SK-N-SH (cell line): Measurements from ENCODE around the gene GCLC. TPM values are rescaled to one million over a fixed set of nuclear protein-coding genes. Genes with fewer than 3 reads are reported as not detected.

Experiments used
- CTCF ChIA-PET: fragments of 300-600, 350-600 bp; formaldehyde crosslinking; extraction: SDS; loops from one replicate; lab custom pipeline; 2021; lab: Yijun Ruan, JAX
- POLR2A ChIA-PET: fragments of 350-600 bp; sonication (Branson Sonifier 250); formaldehyde crosslinking; extraction: SDS; loops from one replicate; lab custom pipeline; 2020; ENCODE audit warnings: antibody characterized with exemption, inconsistent platforms; lab: Yijun Ruan, JAX
- DNase-seq: peaks from one replicate; pipeline ENCODE4 v3.0.0; 2012
- H2AFZ ChIP-seq: fragments of 200-600 bp; sonication (generic); 2 replicates; pipeline ENCODE4 v1.8.1; 2016; ENCODE audit warnings: antibody characterized with exemption, mild to moderate bottlenecking, low read depth
- H3F3A ChIP-seq: fragments of 200-600 bp; sonication (generic); replicated peaks from 2 replicates; pipeline ENCODE3; 2016; ENCODE audit warnings: antibody characterized with exemption, mild to moderate bottlenecking; ENCODE audit not compliant: insufficient read depth
- H3K27ac ChIP-seq, 2 experiments: fragments of 200-500 bp in 1 of 2; fragments of 200-600 bp in 1 of 2; sonication (Bioruptor generic) in 1 of 2; sonication (generic), shearing (Covaris generic) in 1 of 2; 2 replicates each; pipeline versions ENCODE4 v1.5.1 to v1.6.1; 2014 to 2016; ENCODE audit warnings: low read depth in 2 of 2, inconsistent platforms in 1 of 2, low read length in 1 of 2, mild to moderate bottlenecking in 1 of 2, mixed read lengths in 1 of 2
- H3K27me3 ChIP-seq: fragments of 200-600 bp; sonication (generic), shearing (Covaris generic); 2 replicates; pipeline ENCODE4 v1.6.1; 2016; ENCODE audit warnings: mixed run types; ENCODE audit not compliant: insufficient read depth
- H3K36me3 ChIP-seq, 2 experiments: fragments of 200-500 bp in 1 of 2; fragments of 200-600 bp in 1 of 2; sonication (Bioruptor generic) in 1 of 2; sonication (generic) in 1 of 2; replicated peaks in 1 of 2; 2 replicates each; pipeline versions ENCODE3 to v1.5.1; 2014 to 2016; ENCODE audit warnings: low read length in 1 of 2, mild to moderate bottlenecking in 1 of 2; ENCODE audit not compliant: insufficient read depth in 2 of 2, control insufficient read depth in 1 of 2
- H3K4me1 ChIP-seq, 2 experiments: fragments of 200-500 bp in 1 of 2; fragments of 200-600 bp in 1 of 2; sonication (Bioruptor generic) in 1 of 2; sonication (generic), shearing (Covaris generic) in 1 of 2; 2 replicates each; pipeline versions ENCODE4 v1.5.1 to v1.6.1; 2014 to 2016; ENCODE audit warnings: low read depth in 1 of 2, low read length in 1 of 2, mixed run types in 1 of 2; ENCODE audit not compliant: insufficient read depth in 2 of 2, control insufficient read depth in 1 of 2
- H3K4me2 ChIP-seq: fragments of 200-600 bp; sonication (generic), shearing (Covaris generic); 2 replicates; pipeline ENCODE4 v1.6.1; 2017; ENCODE audit warnings: mixed run types
- H3K4me3 ChIP-seq, 2 experiments: fragments of 200-500 bp in 1 of 2; fragments of 200-600 bp in 1 of 2; sonication (Bioruptor generic) in 1 of 2; sonication (generic), shearing (Covaris generic) in 1 of 2; 2 replicates each; pipeline versions ENCODE4 v1.5.1 to v1.8.1; 2014 to 2016; ENCODE audit warnings: low read depth in 2 of 2, inconsistent platforms in 1 of 2, low read length in 1 of 2, mild to moderate bottlenecking in 1 of 2, mixed read lengths in 1 of 2, moderate library complexity in 1 of 2
- H3K79me2 ChIP-seq: fragments of 200-600 bp; sonication (generic); 2 replicates; pipeline ENCODE4 v1.8.1; 2017; ENCODE audit warnings: mild to moderate bottlenecking; ENCODE audit not compliant: insufficient read depth
- H3K9ac ChIP-seq: fragments of 200-600 bp; sonication (generic); 2 replicates; pipeline ENCODE4 v1.6.1; 2017; ENCODE audit warnings: mixed run types
- H3K9me2 ChIP-seq: fragments of 200-600 bp; sonication (generic); 2 replicates; pipeline ENCODE4 v1.6.1; 2017; ENCODE audit warnings: mixed run types
- H3K9me3 ChIP-seq: fragments of 200-600 bp; sonication (generic); 2 replicates; pipeline ENCODE4 v1.6.1; 2017; ENCODE audit warnings: mixed run types, mild to moderate bottlenecking, moderate library complexity
- H4K20me1 ChIP-seq: fragments of 200-600 bp; sonication (generic); 2 replicates; pipeline ENCODE4 v1.6.1; 2017; ENCODE audit warnings: mild to moderate bottlenecking, mixed run types; ENCODE audit not compliant: insufficient read depth
- CHD2 ChIP-seq: fragments of 150-350 bp; IDR thresholded peaks from 2 replicates; pipeline ENCODE4 v1.6.1; 2018; ENCODE audit warnings: low read length; ENCODE audit not compliant: partially characterized antibody
- CTCF ChIP-seq: fragments of 200-600 bp; sonication (generic); IDR thresholded peaks from 2 replicates; pipeline ENCODE4 v1.6.1; 2017; ENCODE audit warnings: antibody characterized with exemption, mild to moderate bottlenecking, moderate library complexity
- EZH2phosphoT487 ChIP-seq: fragments of 200-600 bp; sonication (generic); IDR thresholded peaks from 2 replicates; pipeline ENCODE4 v1.6.1; 2017; ENCODE audit warnings: low read depth, mixed run types, mild to moderate bottlenecking, antibody characterized with exemption, moderate library complexity, borderline replicate concordance
- FOSL2 ChIP-seq: IDR thresholded peaks from 2 replicates; pipeline ENCODE4 v1.4.0; 2012; ENCODE audit warnings: low read depth, mild to moderate bottlenecking, moderate library complexity, borderline replicate concordance
- FOXM1 ChIP-seq: IDR thresholded peaks from 2 replicates; pipeline ENCODE4 v1.4.0; 2012; ENCODE audit warnings: low read depth, mild to moderate bottlenecking
- GABPA ChIP-seq: IDR thresholded peaks from 2 replicates; pipeline ENCODE4 v1.4.0; 2012; ENCODE audit warnings: low read depth, mild to moderate bottlenecking
- IRF3 ChIP-seq: fragments of 150-350 bp; IDR thresholded peaks from 2 replicates; pipeline ENCODE4 v1.6.1; 2016; ENCODE audit warnings: mild to moderate bottlenecking, low read depth, low read length
- MAX ChIP-seq: IDR thresholded peaks from 2 replicates; pipeline ENCODE4 v1.4.0; 2012; ENCODE audit warnings: low read depth
- MEF2A ChIP-seq: IDR thresholded peaks from 2 replicates; pipeline ENCODE4 v1.4.0; 2012; ENCODE audit warnings: low read depth, borderline replicate concordance
- MXI1 ChIP-seq: IDR thresholded peaks from 2 replicates; pipeline ENCODE4 v1.6.1; 2012; ENCODE audit warnings: mild to moderate bottlenecking, low read depth, low read length, improper control_type of control experiment
- NRF1 ChIP-seq: IDR thresholded peaks from 2 replicates; pipeline ENCODE4 v1.6.1; 2012; ENCODE audit warnings: low read depth, mild to moderate bottlenecking, low read length
- RAD21 ChIP-seq: IDR thresholded peaks from 2 replicates; pipeline ENCODE4 v1.6.1; 2012; ENCODE audit warnings: mild to moderate bottlenecking, low read length
- TEAD4 ChIP-seq: IDR thresholded peaks from 2 replicates; pipeline ENCODE4 v1.4.0; 2012; ENCODE audit warnings: mild to moderate bottlenecking, borderline replicate concordance; ENCODE audit not compliant: insufficient read depth
- YY1 ChIP-seq: IDR thresholded peaks from 2 replicates; pipeline ENCODE4 v1.4.0; 2012; ENCODE audit warnings: low read depth, mild to moderate bottlenecking
- ZBTB33 ChIP-seq: IDR thresholded peaks from 2 replicates; pipeline ENCODE4 v1.4.0; 2012; ENCODE audit warnings: low read depth, borderline replicate concordance
- WGBS: methylation state at CpG from one replicate; pipeline ENCODE4 v1.1.6; 2017; ENCODE audit warnings: low lambda C conversion rate; 5-methylcytosine and 5-hydroxymethylcytosine counted together
- polyA plus RNA-seq, 3 experiments: library from polyadenylated mRNA; depleted of rRNA; stranded (reverse); fragments of >200 nt; gene quantifications; 2 replicates each; pipeline ENCODE4 v1.2.3, GENCODE V29; 2012

The GCLC gene
- polyA plus RNA-seq, 1 of the 3 experiments (the other 2 are of a cell fraction), result 7.5 TPM

GRCh38 chr6:53458105-53458866, 86.6 kb downstream of the GCLC start:
- H3K27ac ChIP-seq, result no peak overlapping the region
- no peak overlapping the region for H3K4me2 ChIP-seq
- no peaks in the 10 kb centered on the region for H3K79me2 ChIP-seq
- no peaks in the 10 kb centered on the region for H4K20me1 ChIP-seq
- 30% methylated on average over 3 of the region's 3 CpGs for WGBS
- no peak for DNase-seq
- no peaks in the 10 kb centered on the region for H3K4me1 ChIP-seq
- H3K36me3 ChIP-seq, result no peaks in the 10 kb centered on the region
- ChIA-PET POLR2A (no interaction called here), CTCF (interaction anchor here (0.7 to 1.3 kb wide), 3 partner anchors 26 to 286 kb away, joined by 3 to 5 read pairs (median 4); no protein-coding TSS in a partner anchor)
- no peaks in the 10 kb centered on the region; the same call in 1 of the 2 replicates for H3K27me3 ChIP-seq
- no peak overlapping the region for H2AFZ ChIP-seq
- TF ChIP-seq CTCF (no peak), FOSL2 (no peak), MEF2A (no peak), IRF3 (no peak), EZH2phosphoT487 (no peak)
- H3K9ac ChIP-seq, result no peak overlapping the region
- no peaks in the 10 kb centered on the region for H3K9me3 ChIP-seq
- H3K9me2 ChIP-seq, result no peaks in the 10 kb centered on the region
- no peak overlapping the region for H3K4me3 ChIP-seq
- no peaks in the 10 kb centered on the region for H3F3A ChIP-seq

GRCh38 chr6:53456809-53457208, 88.1 kb downstream of the GCLC start:
- no peaks in the 10 kb centered on the region for H3K79me2 ChIP-seq
- no peak overlapping the region for H3K9ac ChIP-seq
- H3K27ac ChIP-seq, result no peak overlapping the region
- no peak for DNase-seq
- H3K4me1 ChIP-seq, result no peaks in the 10 kb centered on the region
- H4K20me1 ChIP-seq, result no peaks in the 10 kb centered on the region
- no peaks in the 10 kb centered on the region for H3K9me3 ChIP-seq
- H3K4me3 ChIP-seq, result no peak overlapping the region
- H3K9me2 ChIP-seq, result no peaks in the 10 kb centered on the region
- TF ChIP-seq GABPA (no peak), TEAD4 (no peak), FOSL2 (no peak), FOXM1 (no peak), MXI1 (no peak), CHD2 (no peak), IRF3 (no peak), MEF2A (no peak), RAD21 (no peak), YY1 (no peak), NRF1 (no peak), ZBTB33 (no peak), MAX (no peak)
- ChIA-PET POLR2A (no interaction called here), CTCF (interaction anchor here (1.3 kb wide), 1 partner anchor 284 kb away, joined by 4 read pairs; no protein-coding TSS in a partner anchor)
- no peaks in the 10 kb centered on the region for H3K27me3 ChIP-seq
- H2AFZ ChIP-seq, result no peak overlapping the region
- H3F3A ChIP-seq, result no peaks in the 10 kb centered on the region
- 5% methylated on average over 1 of the region's 1 CpG for WGBS
- no peak overlapping the region for H3K4me2 ChIP-seq
- no peaks in the 10 kb centered on the region for H3K36me3 ChIP-seq
